Hematopoietic multipotent progenitor cell treated with erythropoietin and hydrocortisone succinate and interleukin-3 and kit ligand, for 4 days (in vitro differentiated cells): ENCODE measurements around the gene GFRA1.
A peak's percentile ranks its signal among the peaks of the same experiment; 100 is the strongest.
"Not testable (repeated sequence)": the region's sequence is repeated elsewhere in the genome, so short reads cannot be mapped to it uniquely, and the experiment has no call there.

Experiments
- DNase-seq: peaks from one replicate; pipeline ENCODE4 v3.0.0-alpha.2; 2015

Gene GFRA1

GRCh38 chr10:116056445-116057293 lies 216.3 kb downstream of the GFRA1 start:
- DNase-seq: no peak

GRCh38 chr10:116055917-116056252 lies 217.1 kb downstream of the GFRA1 start:
- no peak for DNase-seq

- DNase-seq: no peak
Measured at GRCh38 chr10:116055252-116055916, 217.6 kb downstream of the GFRA1 start.

- DNase-seq: no peak
Measured at GRCh38 chr10:116053910-116054309, 219.1 kb downstream of the GFRA1 start.

GRCh38 chr10:116053009-116053730 lies 219.8 kb downstream of the GFRA1 start:
- not testable (repeated sequence) for DNase-seq

GRCh38 chr10:116052522-116052921 lies 220.5 kb downstream of the GFRA1 start:
- not testable (repeated sequence) for DNase-seq

GRCh38 chr10:116049974-116050304 lies 223.1 kb downstream of the GFRA1 start:
- no peak for DNase-seq

- DNase-seq: no peak
Measured at GRCh38 chr10:116049158-116049973, 223.6 kb downstream of the GFRA1 start.

GRCh38 chr10:116045366-116046356 lies 227.3 kb downstream of the GFRA1 start:
- DNase-seq: no peak

GRCh38 chr10:116044801-116045248 lies 228.2 kb downstream of the GFRA1 start:
- DNase-seq: no peak

GRCh38 chr10:116043861-116044260 lies 229.1 kb downstream of the GFRA1 start:
- peak; percentile 10 for DNase-seq

- DNase-seq: no peak
Measured at GRCh38 chr10:116043304-116043703, 229.7 kb downstream of the GFRA1 start.

- no peak for DNase-seq
Measured at GRCh38 chr10:116041948-116042347, 231.1 kb downstream of the GFRA1 start.

GRCh38 chr10:116039612-116040011 lies 233.4 kb downstream of the GFRA1 start:
- no peak for DNase-seq

GRCh38 chr10:116038259-116038658 lies 234.7 kb downstream of the GFRA1 start:
- DNase-seq: peak; percentile 8

- not testable (repeated sequence) for DNase-seq
Measured at GRCh38 chr10:116035406-116035805, 237.6 kb downstream of the GFRA1 start.

GRCh38 chr10:116030576-116030975 lies 242.4 kb downstream of the GFRA1 start:
- DNase-seq: no peak

GRCh38 chr10:116029826-116030225 lies 243.2 kb downstream of the GFRA1 start:
- no peak for DNase-seq

GRCh38 chr10:116027355-116027754 lies 245.7 kb downstream of the GFRA1 start:
- DNase-seq: no peak

GRCh38 chr10:116026725-116027124 lies 246.3 kb downstream of the GFRA1 start:
- no peak for DNase-seq

GRCh38 chr10:116026315-116026714 lies 246.7 kb downstream of the GFRA1 start:
- no peak for DNase-seq
